Pericardium fibroblast (primary cell): ENCODE results near the gene BSPH1. TPM values are rescaled to one million over a fixed set of nuclear protein-coding genes. Genes with fewer than 3 reads are reported as not detected.

ENCODE experiments used
- total RNA-seq: library from RNA; depleted of rRNA; stranded (reverse); fragments of >200 nt; gene quantifications from 2 replicates; pipeline ENCODE4 v1.2.3, GENCODE V29; 2015

BSPH1 gene
- total RNA-seq, result not detected in 2 replicates

GRCh38 chr19:47992070-47992469 is at the start of gene BSPH1:
Gene BSPH1 (minus strand): TSS chr19:47992170. CDS start chr19:47992081, 89 bp downstream.

GRCh38 chr19:47994209-47994802 is 2.3 kb upstream of the BSPH1 start, which contains the start of gene ELSPBP1:
Gene ELSPBP1 (plus strand): TSS chr19:47994632. CDS start chr19:48008668, 14,036 bp downstream.

Other genes starting within 250 kb of the BSPH1 start
- 253 and 299 TPM in 2 replicates for gene NOP53, start 246.6 kb downstream of the BSPH1 start, total RNA-seq
- 336 and 410 TPM in 2 replicates for gene SELENOW, start 213.5 kb downstream of the BSPH1 start, total RNA-seq
- not detected in 2 replicates for gene TPRX1, start 187.6 kb downstream of the BSPH1 start, total RNA-seq
- gene CRX, start 170.2 kb downstream of the BSPH1 start, total RNA-seq, result not detected in 2 replicates
- not detected in 2 replicates for gene TPRX2, start 132.9 kb downstream of the BSPH1 start, total RNA-seq
- gene SULT2A1, start 105.9 kb downstream of the BSPH1 start, total RNA-seq, result not detected in 2 replicates
- gene ELSPBP1, start 2.5 kb upstream of the BSPH1 start, total RNA-seq, result not detected in 2 replicates
- gene CABP5, start 51.9 kb upstream of the BSPH1 start, total RNA-seq, result not detected in 2 replicates
- gene PLA2G4C, start 118.6 kb upstream of the BSPH1 start, total RNA-seq, result 0.51 and 1.3 TPM in 2 replicates
- gene LIG1, start 178.2 kb upstream of the BSPH1 start, total RNA-seq, result 4.8 and 7.7 TPM in 2 replicates
- gene ZSWIM9, start 178.5 kb upstream of the BSPH1 start, total RNA-seq, result 0.82 and 1.5 TPM in 2 replicates